Germinal center (tissue), 1 donor: ENCODE results near the gene AP5Z1.

Experiments
- DNase-seq: peaks from one replicate; pipeline ENCODE4 v3.0.0; 2012; ENCODE audit warnings: mixed read lengths, low spot score

AP5Z1 gene, protein sequence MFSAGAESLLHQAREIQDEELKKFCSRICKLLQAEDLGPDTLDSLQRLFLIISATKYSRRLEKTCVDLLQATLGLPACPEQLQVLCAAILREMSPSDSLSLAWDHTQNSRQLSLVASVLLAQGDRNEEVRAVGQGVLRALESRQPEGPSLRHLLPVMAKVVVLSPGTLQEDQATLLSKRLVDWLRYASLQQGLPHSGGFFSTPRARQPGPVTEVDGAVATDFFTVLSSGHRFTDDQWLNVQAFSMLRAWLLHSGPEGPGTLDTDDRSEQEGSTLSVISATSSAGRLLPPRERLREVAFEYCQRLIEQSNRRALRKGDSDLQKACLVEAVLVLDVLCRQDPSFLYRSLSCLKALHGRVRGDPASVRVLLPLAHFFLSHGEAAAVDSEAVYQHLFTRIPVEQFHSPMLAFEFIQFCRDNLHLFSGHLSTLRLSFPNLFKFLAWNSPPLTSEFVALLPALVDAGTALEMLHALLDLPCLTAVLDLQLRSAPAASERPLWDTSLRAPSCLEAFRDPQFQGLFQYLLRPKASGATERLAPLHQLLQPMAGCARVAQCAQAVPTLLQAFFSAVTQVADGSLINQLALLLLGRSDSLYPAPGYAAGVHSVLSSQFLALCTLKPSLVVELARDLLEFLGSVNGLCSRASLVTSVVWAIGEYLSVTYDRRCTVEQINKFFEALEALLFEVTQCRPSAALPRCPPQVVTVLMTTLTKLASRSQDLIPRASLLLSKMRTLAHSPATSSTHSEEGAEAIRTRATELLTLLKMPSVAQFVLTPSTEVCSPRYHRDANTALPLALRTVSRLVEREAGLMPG

DNA sequence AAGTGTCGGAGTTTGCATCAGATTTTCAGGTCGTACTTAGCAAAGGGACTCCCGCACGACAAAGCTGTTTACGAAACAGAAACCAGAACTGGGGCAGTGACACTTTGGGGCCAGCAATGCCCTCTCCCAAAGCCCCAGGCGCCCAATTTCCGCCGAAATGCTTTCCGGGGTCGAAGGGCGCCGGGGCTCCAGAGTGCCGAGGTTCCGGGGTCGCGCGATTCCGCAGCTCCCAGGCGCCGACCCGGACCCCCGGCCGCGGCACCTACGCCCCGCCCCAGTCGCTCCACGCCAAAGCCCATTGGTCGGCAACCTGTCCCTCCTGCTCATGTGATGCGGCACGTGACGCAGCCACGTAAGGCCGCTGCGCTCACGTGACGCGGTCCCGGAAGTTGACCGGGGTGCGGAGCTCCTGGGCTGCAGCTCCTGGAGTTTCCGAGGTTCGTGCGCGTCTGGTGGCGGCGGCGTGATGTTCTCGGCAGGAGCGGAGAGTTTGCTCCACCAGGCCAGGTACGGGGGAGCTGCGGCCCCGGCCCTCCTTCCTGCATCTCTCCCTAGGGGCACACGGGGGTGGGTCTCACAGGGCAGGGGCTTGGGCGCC lies at the start of gene AP5Z1:
Gene AP5Z1, plus strand, starts transcription at position 374 of the 598 bp plus-strand sequence. Its CDS starts 93 bp downstream, at position 467.
- DNase-seq: peak; percentile 100

DNA sequence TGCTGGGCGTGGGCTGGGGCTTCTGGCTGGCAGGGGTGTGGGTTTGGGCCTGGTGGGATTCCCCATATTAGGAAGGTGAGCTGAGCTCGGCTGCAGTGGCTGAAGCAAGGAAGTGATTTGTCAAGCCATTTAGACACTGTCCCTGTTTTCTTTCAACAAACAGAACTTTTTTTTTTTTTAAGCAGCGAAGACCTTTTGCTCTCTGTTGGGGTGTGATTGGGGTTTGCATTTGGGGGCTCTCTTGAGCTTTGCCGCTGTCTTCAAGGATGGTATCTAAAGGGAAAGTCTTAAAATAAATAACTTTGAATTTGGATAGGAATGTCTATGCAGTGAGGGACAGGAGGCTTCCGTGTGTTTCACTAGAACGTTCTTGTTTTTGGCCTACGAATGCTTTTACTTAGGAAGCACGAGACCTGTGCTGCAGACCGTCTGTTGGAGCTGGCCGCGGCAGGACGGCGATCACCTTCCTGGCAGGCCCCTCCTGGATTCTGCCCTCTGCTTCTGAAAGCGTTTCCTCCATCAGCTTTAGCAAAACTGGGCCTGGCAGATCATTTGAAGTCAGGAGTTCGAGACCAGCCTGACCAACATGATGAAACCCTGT lies 49.5 kb upstream of the AP5Z1 start:
- DNase-seq: no peak

DNA sequence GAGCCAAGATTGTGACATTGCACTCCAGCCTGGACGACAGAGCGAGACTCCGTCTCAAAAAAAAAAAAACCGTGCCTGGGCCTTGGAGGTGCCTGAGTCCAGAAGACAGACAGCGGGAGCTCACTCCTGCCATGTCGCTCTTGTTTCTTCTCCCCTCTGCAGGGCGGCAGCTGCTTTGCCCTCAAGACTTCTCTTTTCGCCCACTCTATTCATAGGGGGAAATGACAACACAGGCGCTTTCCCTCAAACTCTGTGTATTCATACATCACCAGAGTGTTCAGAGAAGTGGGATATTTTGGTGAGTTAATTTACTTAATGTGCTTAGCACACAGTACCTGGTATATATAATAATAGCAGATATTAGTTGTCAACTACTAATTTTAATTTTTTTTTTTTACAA lies 48.9 kb upstream of the AP5Z1 start:
- peak; percentile 65 for DNase-seq

DNA sequence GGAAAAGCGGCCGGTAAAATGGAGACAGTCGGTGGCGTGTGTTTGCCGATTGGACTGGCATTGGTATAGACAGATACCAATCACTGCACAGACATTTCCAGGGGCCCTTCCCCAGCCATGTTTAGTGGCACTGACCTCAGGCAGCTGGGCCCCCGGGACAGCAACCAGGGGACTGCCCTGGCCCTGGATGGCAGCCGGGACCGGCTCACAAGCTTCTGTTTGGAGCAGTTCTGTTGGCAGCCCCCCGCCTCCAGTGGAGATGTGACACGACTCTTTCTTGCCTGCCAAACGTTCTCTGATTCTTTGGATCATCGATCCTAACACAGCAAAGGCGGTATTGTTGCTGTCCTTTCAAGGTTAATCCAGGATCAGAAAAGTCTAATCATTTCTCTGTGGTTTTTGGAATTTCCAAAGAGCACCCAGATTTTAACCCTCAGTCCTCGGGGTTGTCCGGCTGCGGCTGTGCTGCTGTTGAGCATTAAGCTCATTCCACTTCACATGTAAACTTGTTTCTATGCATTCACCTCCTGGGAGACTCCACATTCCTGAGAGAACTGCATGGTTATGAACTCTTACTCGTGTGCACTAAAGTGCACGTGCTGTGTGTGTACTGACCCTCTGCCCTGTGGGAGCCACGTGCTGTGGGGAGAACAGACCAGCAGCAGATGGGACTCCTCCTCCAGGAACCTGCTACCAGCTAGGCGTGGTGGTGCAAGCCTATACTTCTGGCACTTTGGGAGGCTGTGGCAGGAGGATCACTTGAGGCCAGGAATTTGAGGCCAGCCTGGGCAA lies 47.3 kb upstream of the AP5Z1 start:
- DNase-seq: no peak

DNA sequence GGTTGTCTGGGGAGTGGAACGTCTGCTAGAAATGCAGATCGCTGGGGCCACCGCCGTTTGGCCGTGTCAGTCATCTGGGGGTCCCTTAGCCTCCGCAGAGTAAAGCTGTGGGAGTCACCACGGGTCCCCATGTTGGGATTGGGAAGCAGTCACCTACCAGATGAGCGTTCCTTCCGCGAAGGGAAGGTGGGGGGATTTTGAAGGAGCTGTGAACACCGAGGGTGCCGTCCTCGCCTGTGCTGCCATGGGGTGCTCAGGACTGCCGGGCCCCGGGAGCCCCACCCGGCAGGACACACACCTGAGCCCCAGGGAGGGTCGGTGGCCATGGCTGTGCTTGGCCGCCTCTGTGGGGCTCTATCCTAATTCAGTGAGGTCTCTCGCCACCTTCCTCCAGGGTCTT lies 46.2 kb upstream of the AP5Z1 start:
- DNase-seq: no peak

DNA sequence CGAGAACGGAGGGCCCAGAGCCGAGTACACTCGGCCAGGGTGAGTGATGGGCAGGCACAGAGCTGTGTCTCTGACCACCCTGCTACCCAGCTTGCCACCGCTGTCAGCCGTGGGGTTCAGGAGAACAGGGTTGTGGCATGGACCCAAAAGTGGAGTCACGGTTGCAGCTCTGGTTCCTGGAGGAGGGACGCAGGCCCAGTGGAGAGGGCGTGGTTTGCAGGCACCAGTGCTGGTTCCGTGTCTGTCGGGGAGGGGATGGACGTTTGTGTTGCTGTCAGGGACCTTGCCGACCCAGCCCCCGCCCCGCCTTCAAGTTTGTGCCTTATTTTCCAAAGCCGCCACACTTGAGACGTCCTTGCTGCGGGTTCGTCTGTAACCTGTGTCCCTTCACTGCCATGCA lies 45.1 kb upstream of the AP5Z1 start:
- DNase-seq: no peak

DNA sequence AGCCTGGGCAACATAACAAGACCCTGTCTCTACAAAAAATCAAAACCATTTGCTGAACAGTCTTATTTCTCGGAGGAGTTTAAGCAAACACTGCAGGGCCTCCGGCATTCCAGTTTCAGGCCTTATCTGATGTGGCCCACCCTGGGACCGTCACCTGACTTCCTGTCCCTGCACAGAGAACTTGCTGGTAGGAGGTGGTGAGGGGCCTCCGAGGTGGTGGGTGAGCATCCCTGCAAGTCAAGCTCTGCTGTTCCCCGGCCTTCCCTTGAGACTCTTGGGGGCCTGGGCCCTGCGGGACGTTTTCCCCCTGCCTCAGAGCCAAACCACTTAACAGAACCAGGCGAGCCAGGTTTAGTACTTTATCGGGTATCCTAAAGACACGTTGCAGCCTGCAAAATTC lies 44.5 kb upstream of the AP5Z1 start:
- no peak for DNase-seq

DNA sequence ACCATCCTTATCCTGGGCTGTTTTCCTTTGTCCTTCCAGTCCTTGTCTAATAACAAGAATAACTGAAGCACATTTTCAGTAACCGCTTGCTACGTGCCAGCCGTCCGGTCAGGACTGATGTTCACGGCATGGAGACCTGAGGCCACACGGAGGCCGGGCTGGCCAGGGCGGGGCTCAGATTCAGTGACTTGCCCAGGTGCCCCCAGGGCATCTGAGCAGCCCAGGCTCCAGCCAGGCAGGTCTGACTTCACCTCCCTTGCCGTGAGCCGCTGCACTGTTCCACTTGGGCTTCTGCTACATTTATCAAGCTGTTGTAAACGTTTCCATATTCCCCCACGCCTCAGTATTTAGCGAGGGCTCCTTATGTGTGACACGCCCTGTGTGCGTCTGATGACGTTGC lies 43.6 kb upstream of the AP5Z1 start:
- DNase-seq: no peak

DNA sequence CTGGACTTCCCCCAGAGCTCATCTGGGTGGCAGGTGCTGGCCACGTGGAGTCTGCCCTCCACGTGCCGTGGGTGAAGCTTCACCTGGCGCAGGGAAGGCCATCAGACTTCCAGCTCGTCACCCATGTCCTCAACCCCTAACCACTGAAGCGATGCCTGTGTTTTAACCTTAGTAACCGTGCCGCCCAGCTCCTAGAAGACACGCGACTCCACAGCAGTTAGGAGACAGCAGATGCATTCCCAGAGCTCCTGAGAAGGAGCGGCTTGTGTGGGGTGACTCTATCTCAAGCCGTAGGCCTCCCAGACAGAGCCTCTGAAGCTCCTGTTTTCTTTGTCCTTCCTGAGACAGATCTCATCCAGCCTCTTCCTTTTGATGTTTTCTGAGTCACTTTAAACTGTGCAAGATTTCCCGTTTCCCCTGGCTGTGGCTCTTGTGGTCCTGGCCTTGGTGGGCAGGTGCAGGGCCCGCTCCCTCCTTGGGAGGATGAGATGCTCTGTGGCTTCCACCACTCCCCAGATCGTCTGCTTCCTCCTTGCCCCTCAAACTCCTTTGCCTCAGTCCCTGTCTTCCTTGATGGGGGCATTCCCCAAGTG lies 41.4 kb upstream of the AP5Z1 start:
- no peak for DNase-seq

DNA sequence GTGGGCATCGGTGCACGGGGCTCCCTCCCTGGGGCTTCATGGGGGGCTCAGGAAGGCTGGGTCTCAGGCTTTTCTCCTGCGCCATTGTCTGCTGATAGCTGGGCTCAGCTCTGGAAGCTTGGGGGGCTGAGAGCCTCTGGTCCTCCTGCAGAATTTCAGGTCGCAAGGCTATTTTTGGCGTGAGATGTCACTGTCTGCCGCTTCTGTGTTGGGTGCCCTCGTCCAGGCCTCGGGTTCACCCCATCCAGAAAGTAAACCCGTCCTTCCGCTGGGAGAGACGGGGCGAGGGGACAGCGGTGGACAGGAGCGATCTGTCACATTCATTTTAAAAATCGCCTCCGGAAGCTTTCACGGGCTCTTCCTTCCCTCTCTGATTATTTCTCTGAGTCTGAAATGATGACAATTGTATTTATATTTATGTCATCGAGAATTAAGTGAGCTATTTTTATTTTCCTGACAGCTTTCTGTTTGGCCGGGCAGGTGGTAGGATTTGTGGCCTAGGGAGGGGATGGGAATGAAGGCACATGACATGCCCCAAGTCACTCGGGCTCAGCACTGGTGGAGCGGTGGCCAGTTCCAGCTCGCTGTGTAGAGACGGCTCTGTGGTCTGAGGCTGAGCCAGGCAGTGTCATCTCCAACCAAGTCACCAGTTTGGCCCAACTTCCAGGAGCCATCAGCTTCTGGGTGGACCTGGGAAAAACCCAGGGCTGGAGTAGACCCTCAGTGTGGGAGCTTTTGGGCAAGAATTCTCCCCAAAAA lies 40.7 kb upstream of the AP5Z1 start:
- no peak for DNase-seq

DNA sequence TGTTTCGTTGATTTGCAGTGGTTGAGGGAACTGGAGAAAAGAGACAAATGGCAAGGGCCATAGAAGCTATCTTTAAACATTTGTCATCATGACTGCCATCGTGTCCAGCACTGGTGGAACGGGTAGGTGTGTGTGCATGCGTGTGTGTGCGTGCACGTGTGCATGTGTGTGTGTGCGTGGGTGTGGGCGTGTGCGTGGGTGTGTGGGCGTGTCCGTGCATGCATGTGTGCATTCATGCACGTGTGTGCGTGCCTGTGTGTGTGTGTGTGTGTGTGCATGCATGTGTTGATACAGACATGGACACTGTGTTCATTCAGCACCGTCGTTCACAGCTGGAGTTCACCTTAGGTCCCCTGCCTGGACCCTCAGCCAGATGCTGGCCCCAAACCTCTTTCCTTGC lies 38.1 kb upstream of the AP5Z1 start:
- DNase-seq: no peak

DNA sequence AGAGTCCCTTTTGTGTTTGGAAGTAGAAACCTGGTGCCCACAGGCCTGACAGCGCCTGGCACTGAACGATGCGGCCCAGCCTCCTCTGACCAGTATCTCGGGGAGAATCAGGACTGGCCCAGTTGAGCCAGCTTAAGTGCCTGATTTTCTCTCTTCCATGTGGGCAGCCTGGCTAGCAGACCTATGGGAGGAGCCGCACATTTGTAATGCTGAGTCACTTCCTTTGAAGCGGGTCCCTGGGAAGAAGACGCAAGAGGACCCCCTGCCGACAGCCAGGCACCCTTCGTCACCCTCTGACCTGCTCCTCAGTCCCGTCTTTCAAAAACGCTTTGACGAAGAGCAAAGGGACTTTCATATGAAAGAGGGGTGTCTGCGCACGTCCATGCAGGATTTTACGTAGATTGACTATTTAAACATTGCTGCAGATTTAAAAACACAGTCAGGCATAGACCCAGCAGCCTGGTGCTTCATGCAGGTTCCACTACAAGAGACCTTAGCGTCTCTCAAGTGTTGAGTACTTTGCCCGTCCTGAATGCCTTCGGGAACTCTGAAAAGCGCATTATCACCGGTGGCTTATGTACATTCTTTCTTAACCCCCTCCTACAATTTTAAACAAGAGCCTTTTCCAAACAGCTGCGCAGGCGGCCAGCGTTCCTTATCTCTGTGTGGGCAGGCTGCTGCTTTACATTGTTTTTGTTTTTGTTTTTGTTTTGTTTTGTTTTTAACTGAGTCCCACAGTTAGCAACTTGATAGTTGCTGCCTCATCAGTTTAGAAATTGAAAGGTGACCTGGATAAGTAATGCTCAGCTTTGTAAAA lies 36.5 kb upstream of the AP5Z1 start:
- DNase-seq: no peak

DNA sequence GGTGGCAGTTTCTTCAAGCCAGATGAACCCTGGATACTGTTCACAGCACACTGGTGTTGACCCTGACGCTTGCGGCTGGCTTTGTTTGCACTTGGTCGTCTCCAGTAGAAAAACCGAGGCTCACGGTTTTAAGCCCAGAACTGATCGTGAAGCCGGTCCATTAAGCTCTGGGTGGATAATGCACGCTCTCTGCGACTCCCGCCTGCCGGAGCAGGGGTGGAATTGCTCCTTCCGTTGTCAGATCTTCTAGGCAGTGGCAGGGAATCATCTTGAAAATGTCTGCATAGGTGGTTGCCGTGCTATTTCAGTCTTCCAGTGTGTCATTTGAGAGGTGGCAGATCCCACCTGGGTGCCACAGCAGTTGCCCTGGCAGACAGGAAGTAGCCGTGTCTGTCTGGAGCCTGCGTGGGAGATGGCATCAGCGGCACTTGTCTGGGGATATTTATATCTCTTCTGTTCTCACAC lies 35.9 kb upstream of the AP5Z1 start:
- peak; percentile 33 for DNase-seq

DNA sequence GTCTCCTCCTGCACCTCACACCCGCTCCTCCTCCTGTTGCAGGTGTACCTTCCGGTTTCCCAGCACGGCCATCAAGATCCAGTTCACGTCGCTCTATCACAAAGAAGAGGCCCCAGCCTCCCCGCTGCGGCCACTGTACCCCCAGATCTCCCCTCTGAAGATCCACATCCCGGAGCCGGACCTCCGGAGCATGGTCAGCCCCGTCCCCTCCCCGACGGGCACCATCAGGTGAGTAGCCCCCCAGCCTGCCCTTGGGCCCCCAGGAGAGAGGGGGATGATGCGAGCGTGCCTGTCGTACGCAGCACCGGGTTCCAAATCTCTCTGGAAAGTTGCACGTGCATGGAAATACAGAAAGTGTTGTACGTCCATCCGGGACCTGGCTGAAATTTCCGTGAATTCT lies 34.6 kb upstream of the AP5Z1 start:
- no peak for DNase-seq

DNA sequence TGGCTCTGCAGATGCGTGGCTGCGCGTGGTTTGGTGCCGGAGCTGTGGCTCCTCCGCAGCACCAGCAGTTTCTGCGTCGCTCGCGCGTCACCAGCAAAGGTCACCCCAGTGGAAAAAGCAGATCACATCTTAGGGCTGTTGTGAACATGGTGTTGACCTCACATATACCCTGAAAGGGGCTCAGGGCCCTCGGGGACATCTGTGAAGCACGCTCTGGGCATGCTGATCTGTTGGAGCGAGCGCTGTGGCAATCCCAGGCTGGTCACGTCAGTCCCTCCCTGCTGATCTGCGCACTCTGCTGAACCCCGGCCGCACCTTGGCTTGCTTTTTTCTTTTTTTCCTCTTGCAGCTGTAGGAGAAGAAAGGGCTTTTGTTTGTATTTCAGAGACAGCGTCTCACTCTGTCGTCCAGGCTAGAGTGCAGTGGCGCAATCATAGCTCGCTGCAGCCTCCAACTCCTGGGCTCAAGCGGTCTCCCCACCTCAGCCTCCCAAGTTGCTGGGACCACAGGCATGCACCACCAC lies 33.3 kb upstream of the AP5Z1 start:
- DNase-seq: no peak

DNA sequence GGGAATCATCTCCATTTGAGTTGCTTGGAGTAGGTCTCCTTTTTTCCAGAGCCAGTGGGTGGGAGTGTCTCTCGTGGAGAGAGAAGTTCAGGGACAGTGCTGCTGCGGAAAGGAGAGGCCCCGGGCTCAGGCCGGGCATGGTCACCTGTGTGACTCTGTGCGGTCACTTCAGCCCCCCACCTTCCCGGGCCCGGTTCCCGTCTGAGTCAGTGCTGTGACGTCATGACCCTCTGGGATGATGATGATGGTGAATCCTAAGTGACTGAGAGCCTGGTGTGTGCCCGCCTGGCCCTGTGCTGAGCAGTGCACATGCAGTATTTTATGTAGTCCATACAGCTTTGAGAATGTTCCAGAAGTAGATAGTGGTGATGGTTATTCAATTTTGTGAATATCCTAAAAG lies 32.6 kb upstream of the AP5Z1 start:
- no peak for DNase-seq

DNA sequence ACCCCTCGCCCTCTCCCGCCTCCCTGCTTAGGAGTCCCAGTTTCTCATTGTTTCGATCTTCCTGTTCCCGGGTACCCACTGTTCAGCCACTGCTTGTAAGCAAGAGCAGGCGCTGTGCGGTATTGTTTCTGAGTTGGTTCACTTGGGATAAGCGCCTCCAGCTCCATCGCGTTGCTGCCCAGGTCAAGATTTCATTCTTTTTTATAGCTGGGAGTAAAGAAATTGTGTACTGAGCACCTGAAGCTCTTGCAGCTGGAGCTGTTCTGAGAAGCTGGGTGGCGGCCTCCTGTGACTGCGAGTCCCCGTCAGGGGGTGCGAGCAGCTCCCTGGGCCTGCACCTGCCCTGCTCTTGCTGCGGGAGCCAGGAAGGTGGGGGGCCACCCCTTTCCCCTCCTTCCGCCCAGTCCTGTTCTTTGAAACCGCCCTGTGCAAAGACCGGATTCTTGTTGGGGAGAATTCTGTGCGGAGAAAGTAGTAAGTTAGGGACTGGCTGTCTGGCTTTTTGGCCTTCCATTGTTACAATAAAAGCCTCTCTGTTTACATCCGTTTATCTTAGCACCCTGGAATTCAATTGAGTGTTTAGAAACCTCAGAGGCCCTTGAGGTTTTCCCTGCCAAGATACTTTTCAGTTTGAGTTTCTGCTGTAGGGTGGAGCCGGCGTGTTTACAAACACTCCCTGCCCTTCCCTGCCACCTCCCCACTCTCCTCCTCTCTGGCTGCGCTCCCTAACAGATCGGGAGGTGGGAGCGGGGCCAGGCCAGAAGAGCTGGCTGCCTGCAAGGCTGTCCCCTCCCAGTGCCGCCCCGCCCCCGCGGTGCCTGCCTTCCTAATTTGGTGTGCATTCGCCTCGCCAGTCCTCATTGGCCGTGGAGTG lies 30.8 kb upstream of the AP5Z1 start:
- DNase-seq: peak; percentile 85

DNA sequence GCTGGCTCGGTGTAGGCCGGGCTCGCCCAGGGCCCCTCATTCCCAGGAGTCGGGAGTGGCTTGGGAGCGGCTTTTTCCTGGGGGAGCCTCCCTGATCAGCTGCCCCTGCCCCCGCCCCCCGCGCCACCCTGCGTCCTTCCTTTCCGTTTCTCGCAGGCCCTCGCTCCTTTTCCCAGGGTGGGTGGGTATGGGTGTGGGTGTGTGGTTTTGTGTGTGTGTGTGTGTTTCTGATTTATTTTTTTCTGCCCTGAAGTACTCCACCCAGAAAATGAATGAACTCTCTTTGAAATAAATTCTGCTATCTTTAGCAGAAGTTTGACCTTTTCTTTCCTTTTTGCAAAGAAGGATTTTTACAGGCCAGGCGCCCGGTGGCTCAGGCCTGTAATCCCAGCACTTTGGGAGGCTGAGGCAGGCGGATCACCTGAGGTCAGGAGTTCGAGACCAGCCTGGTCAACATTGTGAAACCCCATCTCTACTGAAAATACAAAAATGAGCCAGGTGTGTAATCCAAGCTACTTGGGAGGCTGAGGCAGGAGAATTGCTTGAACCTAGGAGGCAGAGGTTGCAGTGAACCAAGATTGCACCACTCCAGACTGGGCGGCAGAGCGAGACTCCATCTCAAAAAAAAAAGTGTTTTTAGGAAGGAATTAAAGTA lies 30.0 kb upstream of the AP5Z1 start:
- no peak for DNase-seq
